Measurements from ENCODE around the gene TDRKH. TPM values are rescaled to one million over a fixed set of nuclear protein-coding genes. Genes with fewer than 3 reads are reported as not detected.

Gene TDRKH
- total RNA-seq, 3 donors from 2014 or later: 5.6 to 9.7 (median 6.7) TPM

GRCh38 chr1:151760597-151761385, 29.5 kb downstream of the TDRKH start:
- H3K36me3 ChIP-seq: no peaks in the 10 kb centered on the region
- intact Hi-C loops (cut with DNase I; ENCODE audit: low total_unique reads): no loop called here
- no peak overlapping the region for H3K4me3 ChIP-seq
- TF ChIP-seq POLR2A (IDR thresholded peaks at IDR 0.05): no peak
- TF ChIP-seq CTCF (IDR thresholded peaks at IDR 0.05): no peak
- no peak for TF ChIP-seq POLR2AphosphoS5 (IDR thresholded peaks at IDR 0.05)
- DNase-seq (ENCODE audit: low spot score in 2 of 2): no peak
- no peak overlapping the region for H3K27ac ChIP-seq
- no peaks in the 10 kb centered on the region for H3K9me3 ChIP-seq
- H3K27me3 ChIP-seq: no peaks in the 10 kb centered on the region
- H3K4me1 ChIP-seq: no peaks in the 10 kb centered on the region

- H3K27me3 ChIP-seq: no peaks in the 10 kb centered on the region
- no peaks in the 10 kb centered on the region for H3K4me1 ChIP-seq
- H3K27ac ChIP-seq: no peak overlapping the region
- H3K36me3 ChIP-seq: no peaks in the 10 kb centered on the region
- no peaks in the 10 kb centered on the region for H3K9me3 ChIP-seq
- H3K4me3 ChIP-seq: no peak overlapping the region
- intact Hi-C loops (cut with DNase I; ENCODE audit: low total_unique reads): no loop called here
- DNase-seq (ENCODE audit: low spot score in 2 of 2): no peak
- TF ChIP-seq POLR2AphosphoS5 (IDR thresholded peaks at IDR 0.05) (no peak), CTCF (IDR thresholded peaks at IDR 0.05) (no peak), POLR2A (IDR thresholded peaks at IDR 0.05) (no peak)
These were observed 31.1 kb downstream of the TDRKH start for GRCh38 chr1:151759241-151759640.

GRCh38 chr1:151756291-151756690, 34.0 kb downstream of the TDRKH start:
- TF ChIP-seq POLR2AphosphoS5 (IDR thresholded peaks at IDR 0.05) (no peak), POLR2A (IDR thresholded peaks at IDR 0.05) (no peak), CTCF (IDR thresholded peaks at IDR 0.05) (no peak)
- no peaks in the 10 kb centered on the region for H3K9me3 ChIP-seq
- H3K4me1 ChIP-seq: no peaks in the 10 kb centered on the region
- H3K27ac ChIP-seq: no peak overlapping the region
- no peak overlapping the region for H3K4me3 ChIP-seq
- DNase-seq (ENCODE audit: low spot score in 2 of 2): no peak
- H3K27me3 ChIP-seq: no peaks in the 10 kb centered on the region
- intact Hi-C loops (cut with DNase I; ENCODE audit: low total_unique reads): no loop called here
- H3K36me3 ChIP-seq: no peaks in the 10 kb centered on the region

- H3K36me3 ChIP-seq: no peaks in the 10 kb centered on the region
- peaks cover 7 to 9% of the 10 kb centered on the region in 2 donors for H3K9me3 ChIP-seq
- no peaks in the 10 kb centered on the region for H3K27me3 ChIP-seq
- no peak overlapping the region for H3K27ac ChIP-seq
- DNase-seq (ENCODE audit: low spot score in 2 of 2): no peak
- intact Hi-C loops (cut with DNase I; ENCODE audit: low total_unique reads): loop anchor here (2.0 kb wide), 1 partner anchor 157 kb away; no protein-coding TSS in a partner anchor
- TF ChIP-seq POLR2A (IDR thresholded peaks at IDR 0.05) (no peak), CTCF (IDR thresholded peaks at IDR 0.05) (no peak), POLR2AphosphoS5 (IDR thresholded peaks at IDR 0.05) (no peak)
- H3K4me3 ChIP-seq: no peak overlapping the region
- H3K4me1 ChIP-seq: no peaks in the 10 kb centered on the region
These were observed 48.8 kb downstream of the TDRKH start for GRCh38 chr1:151741516-151741915.

GRCh38 chr1:151739590-151740355, 50.5 kb downstream of the TDRKH start:
- H3K27ac ChIP-seq: peak overlapping the region; percentile 56 to 57
- H3K36me3 ChIP-seq: no peaks in the 10 kb centered on the region
- no peaks in the 10 kb centered on the region for H3K4me1 ChIP-seq
- H3K9me3 ChIP-seq: peaks cover 7 to 9% of the 10 kb centered on the region in 2 donors
- H3K4me3 ChIP-seq: peak overlapping the region in 1 of 3 donors; percentile 7
- no peaks in the 10 kb centered on the region for H3K27me3 ChIP-seq
- TF ChIP-seq POLR2AphosphoS5 (IDR thresholded peaks at IDR 0.05) (peak in 2 of 3 donors; percentile 18 to 62), POLR2A (IDR thresholded peaks at IDR 0.05) (no peak), CTCF (IDR thresholded peaks at IDR 0.05) (peak in 1 of 3 donors; percentile 7)
- peak; percentile 72 to 83 for DNase-seq (ENCODE audit: low spot score in 2 of 2)
- intact Hi-C loops (cut with DNase I; ENCODE audit: low total_unique reads): loop anchor here (2.0 kb wide), 1 partner anchor 155 kb away; no protein-coding TSS in a partner anchor

Measured in breast epithelium (tissue), 4 donors.